ENCODE results near the gene AFF3.

DNA sequence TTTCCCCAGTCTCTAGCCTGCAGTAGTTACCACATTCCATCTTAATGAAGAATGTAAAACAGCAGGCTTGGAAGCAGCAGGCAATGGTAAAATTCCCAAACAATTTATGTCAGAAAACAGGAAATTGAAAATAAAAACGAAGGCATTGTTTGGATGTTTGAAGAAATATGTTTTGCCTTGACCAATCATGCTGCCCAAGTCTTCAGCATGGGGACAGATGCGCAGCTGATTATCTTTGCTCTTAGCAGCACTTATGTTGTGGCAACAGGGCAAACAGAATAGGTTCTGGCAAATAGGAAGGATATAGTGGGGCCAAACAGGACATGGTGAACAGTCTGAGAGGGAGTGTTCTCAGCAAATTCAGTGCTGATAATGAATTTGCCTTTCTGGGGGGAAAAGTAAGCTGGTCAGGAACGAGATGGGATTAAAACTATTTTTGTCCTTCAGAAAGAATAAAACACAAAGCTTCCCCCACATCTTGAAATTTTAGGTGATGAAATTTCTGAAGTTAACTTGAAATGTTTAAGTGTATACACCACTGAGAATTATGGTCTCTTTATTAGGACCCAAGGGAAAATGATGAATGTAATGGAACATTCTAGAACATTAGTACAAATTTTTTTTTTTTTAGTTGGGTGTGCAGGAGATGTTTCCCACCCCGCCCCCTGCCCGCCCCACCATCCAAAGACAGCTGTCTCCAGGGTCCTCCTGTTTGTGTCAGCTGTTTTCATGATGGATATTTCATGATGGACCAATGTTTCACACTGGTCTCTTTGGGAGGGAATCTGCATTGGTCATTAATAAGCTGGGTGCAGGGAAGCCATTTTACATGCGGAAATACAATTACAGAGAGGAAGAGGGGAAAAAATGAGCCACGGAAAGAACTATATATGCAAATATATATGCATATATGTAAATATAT lies 413.0 kb downstream of the AFF3 start:
- TF ChIP-seq, protein P1, sequence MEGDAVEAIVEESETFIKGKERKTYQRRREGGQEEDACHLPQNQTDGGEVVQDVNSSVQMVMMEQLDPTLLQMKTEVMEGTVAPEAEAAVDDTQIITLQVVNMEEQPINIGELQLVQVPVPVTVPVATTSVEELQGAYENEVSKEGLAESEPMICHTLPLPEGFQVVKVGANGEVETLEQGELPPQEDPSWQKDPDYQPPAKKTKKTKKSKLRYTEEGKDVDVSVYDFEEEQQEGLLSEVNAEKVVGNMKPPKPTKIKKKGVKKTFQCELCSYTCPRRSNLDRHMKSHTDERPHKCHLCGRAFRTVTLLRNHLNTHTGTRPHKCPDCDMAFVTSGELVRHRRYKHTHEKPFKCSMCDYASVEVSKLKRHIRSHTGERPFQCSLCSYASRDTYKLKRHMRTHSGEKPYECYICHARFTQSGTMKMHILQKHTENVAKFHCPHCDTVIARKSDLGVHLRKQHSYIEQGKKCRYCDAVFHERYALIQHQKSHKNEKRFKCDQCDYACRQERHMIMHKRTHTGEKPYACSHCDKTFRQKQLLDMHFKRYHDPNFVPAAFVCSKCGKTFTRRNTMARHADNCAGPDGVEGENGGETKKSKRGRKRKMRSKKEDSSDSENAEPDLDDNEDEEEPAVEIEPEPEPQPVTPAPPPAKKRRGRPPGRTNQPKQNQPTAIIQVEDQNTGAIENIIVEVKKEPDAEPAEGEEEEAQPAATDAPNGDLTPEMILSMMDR (conservative IDR thresholded peaks at IDR 0.05; ENCODE audit: low read depth, low read length), result no peak
- TF ChIP-seq EZH2 (IDR thresholded peaks at IDR 0.05; ENCODE audit: borderline replicate concordance, low read depth, low read length, poor library complexity, severe bottlenecking), result no peak

All from A673 (cell line).